ENCODE results near the gene SSNA1. TPM values are rescaled to one million over a fixed set of nuclear protein-coding genes. Genes with fewer than 3 reads are reported as not detected.

Gene SSNA1
- total RNA-seq, 2 donors from 2014 or later, result 67.1 to 72.0 TPM

GRCh38 chr9:137200311-137201204, 12.1 kb downstream of the SSNA1 start, which contains the start of gene TPRN:
Gene TPRN, minus strand, starts transcription at chr9:137200741. Its CDS starts 30 bp downstream, at chr9:137200711.
- TF ChIP-seq, protein P1, sequence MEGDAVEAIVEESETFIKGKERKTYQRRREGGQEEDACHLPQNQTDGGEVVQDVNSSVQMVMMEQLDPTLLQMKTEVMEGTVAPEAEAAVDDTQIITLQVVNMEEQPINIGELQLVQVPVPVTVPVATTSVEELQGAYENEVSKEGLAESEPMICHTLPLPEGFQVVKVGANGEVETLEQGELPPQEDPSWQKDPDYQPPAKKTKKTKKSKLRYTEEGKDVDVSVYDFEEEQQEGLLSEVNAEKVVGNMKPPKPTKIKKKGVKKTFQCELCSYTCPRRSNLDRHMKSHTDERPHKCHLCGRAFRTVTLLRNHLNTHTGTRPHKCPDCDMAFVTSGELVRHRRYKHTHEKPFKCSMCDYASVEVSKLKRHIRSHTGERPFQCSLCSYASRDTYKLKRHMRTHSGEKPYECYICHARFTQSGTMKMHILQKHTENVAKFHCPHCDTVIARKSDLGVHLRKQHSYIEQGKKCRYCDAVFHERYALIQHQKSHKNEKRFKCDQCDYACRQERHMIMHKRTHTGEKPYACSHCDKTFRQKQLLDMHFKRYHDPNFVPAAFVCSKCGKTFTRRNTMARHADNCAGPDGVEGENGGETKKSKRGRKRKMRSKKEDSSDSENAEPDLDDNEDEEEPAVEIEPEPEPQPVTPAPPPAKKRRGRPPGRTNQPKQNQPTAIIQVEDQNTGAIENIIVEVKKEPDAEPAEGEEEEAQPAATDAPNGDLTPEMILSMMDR (IDR thresholded peaks at IDR 0.05), result no peak
- peak within 1 kb of the TSS; percentile 73 to 75 for H3K27ac ChIP-seq
- DNase-seq (ENCODE audit: low spot score), result peak; percentile 100
- peaks cover 0 to 84% of the 10 kb centered on the region in 2 donors for H3K4me1 ChIP-seq
- peak within 1 kb of the TSS; percentile 56 to 71 for H3K4me3 ChIP-seq
- no peaks in the 10 kb centered on the region for H3K27me3 ChIP-seq
- no peaks in the 10 kb centered on the region for H3K9me3 ChIP-seq
- H3K36me3 ChIP-seq, result no peaks in the 10 kb centered on the region

DNA sequence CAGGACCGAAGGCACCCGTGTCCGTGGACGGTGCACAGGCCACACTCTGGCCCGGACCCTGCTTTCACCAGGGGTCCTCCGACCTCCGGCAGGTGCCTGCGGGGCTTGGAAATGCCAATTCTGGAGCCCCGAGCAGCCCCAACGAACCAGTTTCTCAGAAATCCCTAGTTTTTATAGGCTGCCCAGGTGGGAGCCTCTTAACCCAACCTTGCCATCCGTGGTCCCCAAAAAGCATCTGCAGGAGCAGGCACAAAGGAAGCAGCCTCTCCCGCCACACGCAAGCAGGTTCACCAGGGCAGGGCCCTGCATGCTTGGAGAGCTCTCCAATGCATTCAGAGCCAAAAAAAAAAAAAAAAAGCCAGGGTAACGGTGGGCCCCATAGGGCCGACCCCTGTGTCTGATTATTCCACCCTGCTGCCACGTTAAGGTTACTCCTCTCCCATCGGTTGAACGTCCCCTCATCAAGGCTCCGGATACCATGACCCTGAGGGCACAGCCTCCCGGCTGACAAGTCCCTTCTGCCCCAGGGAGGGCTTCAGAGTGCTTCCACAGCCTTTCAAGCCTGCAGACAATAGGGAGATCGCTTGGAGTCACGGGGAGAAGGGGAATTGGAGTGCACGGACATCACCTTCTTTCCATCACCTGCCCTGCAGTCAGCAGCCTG, 12.9 kb downstream of the SSNA1 start:
- DNase-seq (ENCODE audit: low spot score), result no peak
- Histone ChIP-seq H3K27ac (peak overlapping the region; percentile 73 to 75), H3K27me3 (no peaks in the 10 kb centered on the region), H3K36me3 (no peaks in the 10 kb centered on the region), H3K9me3 (no peaks in the 10 kb centered on the region), H3K4me3 (peak overlapping the region; percentile 56 to 71), H3K4me1 (peaks cover 0 to 83% of the 10 kb centered on the region in 2 donors)
- TF ChIP-seq, protein P1 (IDR thresholded peaks at IDR 0.05), result no peak

GRCh38 chr9:137202966-137203365, 14.5 kb downstream of the SSNA1 start:
- no peaks in the 10 kb centered on the region for H3K36me3 ChIP-seq
- H3K4me1 ChIP-seq, result peaks cover 0 to 74% of the 10 kb centered on the region in 2 donors
- H3K27me3 ChIP-seq, result no peaks in the 10 kb centered on the region
- no peaks in the 10 kb centered on the region for H3K9me3 ChIP-seq
- H3K27ac ChIP-seq, result no peak overlapping the region
- H3K4me3 ChIP-seq, result no peak overlapping the region
- TF ChIP-seq, protein P1 (IDR thresholded peaks at IDR 0.05), result no peak
- DNase-seq (ENCODE audit: low spot score), result no peak

DNA sequence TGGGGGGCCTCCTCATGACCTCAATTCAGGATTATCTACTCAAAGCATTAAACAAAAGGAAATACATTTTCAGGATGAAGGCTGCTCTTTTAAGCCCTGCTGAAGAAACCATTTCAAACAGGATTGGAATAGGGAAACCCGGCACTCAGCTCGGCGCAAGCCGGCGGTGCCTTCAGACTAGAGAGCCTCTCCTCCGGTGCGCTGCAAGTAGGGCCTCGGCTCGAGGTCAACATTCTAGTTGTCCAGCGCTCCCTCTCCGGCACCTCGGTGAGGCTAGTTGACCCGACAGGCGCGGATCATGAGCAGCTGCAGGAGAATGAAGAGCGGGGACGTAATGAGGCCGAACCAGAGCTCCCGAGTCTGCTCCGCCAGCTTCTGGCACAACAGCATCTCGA, 16.3 kb downstream of the SSNA1 start:
- peak overlapping the region; percentile 59 to 69 for H3K27ac ChIP-seq

More for the DNA sequence above, 16.3 kb downstream of the SSNA1 start:
- no peaks in the 10 kb centered on the region for H3K27me3 ChIP-seq
- H3K9me3 ChIP-seq, result no peaks in the 10 kb centered on the region
- DNase-seq (ENCODE audit: low spot score), result no peak
- peaks cover 0 to 56% of the 10 kb centered on the region in 2 donors for H3K4me1 ChIP-seq
- TF ChIP-seq, protein P1 (IDR thresholded peaks at IDR 0.05), result no peak
- H3K4me3 ChIP-seq, result peak overlapping the region; percentile 65 to 79
- H3K36me3 ChIP-seq, result no peaks in the 10 kb centered on the region
